Gastroesophageal sphincter (tissue), 3 donors: ENCODE results near the gene CDKN2D.

Experiments used
- CTCF ChIP-seq, 4 experiments: fragments of 200-600 bp in 2 of 4; fragments of 450-650 bp in 2 of 4; sonication (generic) in 1 of 4; IDR thresholded peaks; one replicate each; pipeline ENCODE4 v1.5.1; 2017 to 2019; ENCODE audit warnings: antibody characterized with exemption in 4 of 4, mild to moderate bottlenecking in 2 of 4, moderate library complexity in 2 of 4
- POLR2A ChIP-seq, 2 donors: fragments of 450-650 bp; IDR thresholded peaks; one replicate each; pipeline ENCODE4 v1.6.1; 2017; ENCODE audit warnings: antibody characterized with exemption in 2 of 2, mild to moderate bottlenecking in 2 of 2, moderate library complexity in 1 of 2
- POLR2AphosphoS5 ChIP-seq: sonication (generic); formaldehyde crosslinking; IDR thresholded peaks from one replicate; pipeline ENCODE4 v1.6.1; 2017; ENCODE audit warnings: antibody characterized with exemption

- no peak for TF ChIP-seq POLR2A (IDR thresholded peaks at IDR 0.05)
- TF ChIP-seq POLR2AphosphoS5 = no peak
- TF ChIP-seq CTCF (IDR thresholded peaks at IDR 0.05) = no peak
Observed at GRCh38 chr19:10518444-10519361, 50.1 kb downstream of the CDKN2D start.
